OCI-LY3 (cell line): Measurements from ENCODE around the gene VIPR2.

ENCODE experiments used
- H2AFZ ChIP-seq: fragments of 200-600, 300-600 bp; shearing (Covaris generic); 2 replicates; pipeline ENCODE4 v1.6.0; 2014; ENCODE audit warnings: antibody characterized with exemption, low read depth, low read length
- H3K27ac ChIP-seq: fragments of 200-600, 300-600 bp; sonication (generic); 2 replicates; pipeline ENCODE4 v1.5.1; 2014; ENCODE audit warnings: mild to moderate bottlenecking, low read length, moderate library complexity, mixed read lengths
- H3K27me3 ChIP-seq: fragments of 200-600, 300-600 bp; sonication (generic); 2 replicates; pipeline ENCODE4 v1.6.1; 2014; ENCODE audit warnings: low read depth, low read length, mixed read lengths
- H3K36me3 ChIP-seq: fragments of 200-600, 300-600 bp; sonication (generic); replicated peaks from 2 replicates; pipeline ENCODE3; 2014; ENCODE audit warnings: low read depth, low read length, mixed read lengths
- H3K4me1 ChIP-seq: fragments of 300-600, 200-600 bp; sonication (generic); 2 replicates; pipeline ENCODE4 v1.6.1; 2014; ENCODE audit warnings: low read length, mixed read lengths
- H3K4me2 ChIP-seq: fragments of 200-600, 300-600 bp; sonication (generic); 2 replicates; pipeline ENCODE4 v1.6.1; 2014; ENCODE audit warnings: low read length, mixed read lengths
- H3K4me3 ChIP-seq: fragments of 300-600, 200-600 bp; sonication (generic); 2 replicates; pipeline ENCODE4 v1.5.1; 2014; ENCODE audit warnings: antibody characterized with exemption, mild to moderate bottlenecking, low read length, moderate library complexity
- H3K79me2 ChIP-seq: fragments of 300-600, 200-600 bp; shearing (Covaris generic); 2 replicates; pipeline ENCODE4 v1.6.1; 2014; ENCODE audit warnings: mild to moderate bottlenecking, low read length, mixed read lengths
- H3K9ac ChIP-seq: fragments of 300-600, 200-600 bp; shearing (Covaris generic); 2 replicates; pipeline ENCODE4 v1.6.0; 2014; ENCODE audit warnings: mild to moderate bottlenecking, low read length, moderate library complexity
- H3K9me3 ChIP-seq: fragments of 200-600, 300-600 bp; shearing (Covaris generic); 2 replicates; pipeline ENCODE4 v1.6.1; 2014; ENCODE audit warnings: low read length, mixed read lengths; ENCODE audit not compliant: insufficient read depth
- H4K20me1 ChIP-seq: fragments of 200-600, 300-600 bp; sonication (generic); 2 replicates; pipeline ENCODE4 v1.6.1; 2016; ENCODE audit warnings: low read length, mixed read lengths; ENCODE audit not compliant: insufficient read depth
- EZH2phosphoT487 ChIP-seq: fragments of 200-600 bp; shearing (Covaris generic); IDR thresholded peaks from 2 replicates; pipeline ENCODE4 v1.6.1; 2018; ENCODE audit warnings: antibody characterized with exemption, mixed run types, low read depth
- TF ChIP-seq, protein P1 (sequence below): fragments of 200-600, 300-600 bp; sonication (generic); IDR thresholded peaks from 2 replicates; pipeline ENCODE4 v1.5.1; 2014; ENCODE audit warnings: antibody characterized with exemption, low read length, low read depth

VIPR2 gene

DNA sequence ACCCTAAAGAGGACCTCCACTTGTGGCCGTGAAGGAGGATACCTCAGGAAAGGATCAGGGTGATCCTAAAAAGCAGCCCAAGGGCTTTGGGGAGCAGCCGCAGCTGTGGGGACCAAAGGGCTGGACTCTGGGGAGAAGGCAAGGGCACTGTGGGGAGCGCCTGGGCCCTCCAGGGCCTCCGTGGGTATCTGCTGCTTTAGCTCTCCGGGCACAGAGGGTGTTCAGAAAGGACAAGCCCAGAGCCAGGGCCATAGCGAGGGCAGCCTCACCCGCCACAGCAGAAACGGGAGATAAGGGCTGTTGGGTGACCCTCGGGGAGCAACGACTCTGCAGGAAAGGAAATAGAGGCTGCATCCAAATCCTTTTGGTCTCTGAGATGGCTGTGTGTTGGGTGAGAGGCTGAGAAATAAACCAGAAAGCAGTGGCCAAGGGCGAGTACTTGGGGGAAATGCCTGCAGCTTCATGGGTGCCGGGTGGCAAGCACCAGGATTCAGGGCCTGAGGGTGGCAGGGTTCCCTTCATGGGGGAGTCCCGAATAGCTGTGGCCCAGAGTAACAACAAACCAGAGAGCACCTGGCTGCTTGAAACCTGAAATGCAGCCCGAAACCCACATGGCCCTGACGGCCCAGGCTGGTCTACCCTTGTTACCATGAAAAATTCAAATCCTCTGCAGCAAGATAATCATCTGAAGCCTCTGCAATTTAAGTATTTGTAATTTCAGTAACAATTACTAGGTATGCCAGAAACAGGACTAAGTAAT, 95.2 kb downstream of the VIPR2 start:
- no peaks in the 10 kb centered on the region for H3K79me2 ChIP-seq
- no peak for TF ChIP-seq EZH2phosphoT487
- TF ChIP-seq, protein P1, sequence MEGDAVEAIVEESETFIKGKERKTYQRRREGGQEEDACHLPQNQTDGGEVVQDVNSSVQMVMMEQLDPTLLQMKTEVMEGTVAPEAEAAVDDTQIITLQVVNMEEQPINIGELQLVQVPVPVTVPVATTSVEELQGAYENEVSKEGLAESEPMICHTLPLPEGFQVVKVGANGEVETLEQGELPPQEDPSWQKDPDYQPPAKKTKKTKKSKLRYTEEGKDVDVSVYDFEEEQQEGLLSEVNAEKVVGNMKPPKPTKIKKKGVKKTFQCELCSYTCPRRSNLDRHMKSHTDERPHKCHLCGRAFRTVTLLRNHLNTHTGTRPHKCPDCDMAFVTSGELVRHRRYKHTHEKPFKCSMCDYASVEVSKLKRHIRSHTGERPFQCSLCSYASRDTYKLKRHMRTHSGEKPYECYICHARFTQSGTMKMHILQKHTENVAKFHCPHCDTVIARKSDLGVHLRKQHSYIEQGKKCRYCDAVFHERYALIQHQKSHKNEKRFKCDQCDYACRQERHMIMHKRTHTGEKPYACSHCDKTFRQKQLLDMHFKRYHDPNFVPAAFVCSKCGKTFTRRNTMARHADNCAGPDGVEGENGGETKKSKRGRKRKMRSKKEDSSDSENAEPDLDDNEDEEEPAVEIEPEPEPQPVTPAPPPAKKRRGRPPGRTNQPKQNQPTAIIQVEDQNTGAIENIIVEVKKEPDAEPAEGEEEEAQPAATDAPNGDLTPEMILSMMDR: no peak
- peak overlapping the region; percentile 40 for H3K4me2 ChIP-seq
- no peaks in the 10 kb centered on the region for H3K9me3 ChIP-seq
- H4K20me1 ChIP-seq: no peaks in the 10 kb centered on the region
- no peak overlapping the region for H2AFZ ChIP-seq
- H3K27ac ChIP-seq: no peak overlapping the region
- peaks cover 10% of the 10 kb centered on the region; the same call in 1 of the 2 replicates for H3K27me3 ChIP-seq
- 0 out of 2 replicates have a peak overlapping the region, but pooled peaks have one; percentile 18 for H3K4me3 ChIP-seq
- no peak overlapping the region for H3K9ac ChIP-seq
- no peaks in the 10 kb centered on the region for H3K36me3 ChIP-seq
- peaks cover 21% of the 10 kb centered on the region for H3K4me1 ChIP-seq

DNA sequence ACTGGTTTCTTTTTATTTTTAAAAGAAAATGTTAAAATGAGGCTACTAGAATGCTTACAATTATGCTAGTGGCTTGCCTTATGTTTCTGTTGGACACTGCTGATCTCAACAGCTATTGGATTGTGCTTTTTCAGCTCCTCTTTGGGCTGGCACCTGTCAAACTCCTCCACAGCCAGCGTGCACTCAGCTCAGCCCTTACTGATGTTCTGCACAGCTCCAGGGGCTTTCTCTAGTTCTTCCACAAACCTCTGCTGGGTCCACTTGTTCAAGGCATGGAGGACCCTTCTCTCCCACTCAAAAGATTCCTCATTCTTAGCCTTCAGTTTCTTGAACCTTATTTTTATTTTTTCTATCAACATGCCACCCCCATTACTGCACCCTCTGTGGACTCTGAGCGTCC, 96.0 kb downstream of the VIPR2 start:
- H2AFZ ChIP-seq: no peak overlapping the region
- H3K9ac ChIP-seq: no peak overlapping the region
- no peaks in the 10 kb centered on the region for H3K9me3 ChIP-seq

DNA sequence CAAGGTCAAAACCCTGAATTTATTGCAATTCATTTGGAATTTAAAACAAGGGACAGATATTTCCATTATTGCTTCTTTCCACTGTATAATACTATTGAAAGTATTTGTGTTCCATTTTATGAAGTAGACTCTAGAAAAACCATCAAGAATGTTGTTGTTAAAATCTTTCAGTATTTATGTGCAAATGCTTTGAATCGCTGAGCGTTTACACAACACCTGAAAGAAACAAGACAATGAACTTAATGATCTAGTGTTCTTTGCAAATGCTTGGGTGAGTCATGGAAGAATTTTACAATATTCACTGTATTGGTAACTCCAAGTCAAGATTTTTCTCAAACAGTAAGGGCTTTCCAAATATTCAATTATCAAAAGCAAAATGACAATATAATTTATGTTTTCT, 97.1 kb downstream of the VIPR2 start:
- no peak overlapping the region for H3K4me3 ChIP-seq
- H3K9ac ChIP-seq: no peak overlapping the region
- peaks cover 10% of the 10 kb centered on the region; the same call in 1 of the 2 replicates for H3K27me3 ChIP-seq
- H4K20me1 ChIP-seq: no peaks in the 10 kb centered on the region
- no peaks in the 10 kb centered on the region for H3K79me2 ChIP-seq
- no peak overlapping the region for H2AFZ ChIP-seq
- H3K27ac ChIP-seq: no peak overlapping the region
- no peaks in the 10 kb centered on the region for H3K9me3 ChIP-seq
- TF ChIP-seq, protein P1: no peak
- TF ChIP-seq EZH2phosphoT487: no peak
- H3K4me2 ChIP-seq: no peak overlapping the region
- peaks cover 21% of the 10 kb centered on the region for H3K4me1 ChIP-seq
- no peaks in the 10 kb centered on the region for H3K36me3 ChIP-seq

More for the DNA sequence above, 96.0 kb downstream of the VIPR2 start:
- no peaks in the 10 kb centered on the region for H3K79me2 ChIP-seq
- H3K4me3 ChIP-seq: no peak overlapping the region
- peaks cover 21% of the 10 kb centered on the region for H3K4me1 ChIP-seq
- TF ChIP-seq EZH2phosphoT487: no peak
- TF ChIP-seq, protein P1: no peak
- no peak overlapping the region for H3K4me2 ChIP-seq
- H3K36me3 ChIP-seq: no peaks in the 10 kb centered on the region
- H3K27me3 ChIP-seq: peaks cover 10% of the 10 kb centered on the region; the same call in 1 of the 2 replicates
- H4K20me1 ChIP-seq: no peaks in the 10 kb centered on the region
- no peak overlapping the region for H3K27ac ChIP-seq

DNA sequence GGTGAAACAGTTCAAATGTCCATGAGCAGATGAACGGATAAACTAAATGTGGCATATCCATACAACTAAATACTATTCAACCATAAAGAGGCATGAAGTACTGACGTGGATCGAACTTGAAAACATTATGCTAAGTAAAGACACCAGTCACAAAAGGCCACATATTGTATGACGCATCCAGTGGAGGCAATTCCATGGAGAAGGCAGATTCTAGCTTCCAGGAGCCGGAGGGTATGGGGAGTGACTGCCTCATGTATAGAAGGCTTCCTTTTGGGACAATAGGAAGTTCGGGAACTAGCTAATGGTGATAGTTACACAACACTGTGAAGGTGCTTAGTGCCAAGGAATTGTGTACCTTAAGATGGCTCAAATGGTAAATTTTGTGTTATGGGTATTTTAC, 98.4 kb downstream of the VIPR2 start:
- TF ChIP-seq EZH2phosphoT487: no peak
- TF ChIP-seq, protein P1: no peak
- Histone ChIP-seq H3K4me1 (peaks cover 13% of the 10 kb centered on the region), H3K79me2 (no peaks in the 10 kb centered on the region), H3K9me3 (no peaks in the 10 kb centered on the region), H3K36me3 (no peaks in the 10 kb centered on the region), H3K27me3 (peaks cover 5% of the 10 kb centered on the region; the same call in 1 of the 2 replicates), H3K4me2 (no peak overlapping the region), H3K9ac (no peak overlapping the region), H2AFZ (no peak overlapping the region), H3K4me3 (no peak overlapping the region), H4K20me1 (no peaks in the 10 kb centered on the region), H3K27ac (no peak overlapping the region)
